Kidney epithelial cell (primary cell): Measurements from ENCODE around the gene SGSM1. TPM values are rescaled to one million over a fixed set of nuclear protein-coding genes. Genes with fewer than 3 reads are reported as not detected.

Source experiments
- DNase-seq: peaks from one replicate; pipeline ENCODE4 v3.0.0-alpha.2; 2010; ENCODE audit warnings: low read depth
- H3K27me3 ChIP-seq: 2 replicates; pipeline ENCODE4 v1.6.0; 2011; ENCODE audit warnings: low read length; ENCODE audit not compliant: control insufficient read depth, insufficient read depth
- H3K36me3 ChIP-seq: 2 replicates; pipeline ENCODE4 v1.5.1; 2011; ENCODE audit warnings: low read length; ENCODE audit not compliant: control insufficient read depth, insufficient read depth
- H3K4me3 ChIP-seq: 2 replicates; pipeline ENCODE4 v1.5.1; 2011; ENCODE audit warnings: low read depth, mild to moderate bottlenecking, control low read depth, low read length
- CTCF ChIP-seq: IDR thresholded peaks from 2 replicates; pipeline ENCODE4 v1.5.1; 2011; ENCODE audit warnings: mild to moderate bottlenecking, moderate library complexity, low read length, control low read depth, inconsistent platforms; ENCODE audit not compliant: insufficient read depth, poor library complexity, severe bottlenecking
- total RNA-seq: library from RNA; depleted of rRNA; stranded (reverse); fragments of >200 nt; gene quantifications from 2 replicates; pipeline ENCODE4 v1.2.3, GENCODE V29; 2015

Gene SGSM1
- total RNA-seq, 1 donor from 2014 or later: 0.25 TPM

- no peak for DNase-seq
- Histone ChIP-seq H3K36me3 (no peaks in the 10 kb centered on the region), H3K27me3 (no peaks in the 10 kb centered on the region), H3K4me3 (no peak overlapping the region)
- TF ChIP-seq CTCF: no peak
These were observed 29.5 kb upstream of the SGSM1 start for GRCh38 chr22:24776525-24776924.

- Histone ChIP-seq H3K4me3 (no peak overlapping the region), H3K36me3 (no peaks in the 10 kb centered on the region), H3K27me3 (no peaks in the 10 kb centered on the region)
- TF ChIP-seq CTCF: no peak
- DNase-seq: no peak
These were observed 16.5 kb upstream of the SGSM1 start for GRCh38 chr22:24789516-24789915.

- H3K4me3 ChIP-seq: no peak overlapping the region
- no peaks in the 10 kb centered on the region for H3K36me3 ChIP-seq
- TF ChIP-seq CTCF: no peak
- DNase-seq: no peak
- H3K27me3 ChIP-seq: no peaks in the 10 kb centered on the region
These were observed 14.6 kb upstream of the SGSM1 start for GRCh38 chr22:24791362-24791761.

GRCh38 chr22:24796056-24796455, 10.0 kb upstream of the SGSM1 start:
- Histone ChIP-seq H3K4me3 (no peak overlapping the region), H3K27me3 (no peaks in the 10 kb centered on the region), H3K36me3 (no peaks in the 10 kb centered on the region)
- no peak for DNase-seq
- no peak for TF ChIP-seq CTCF

- no peak for DNase-seq
- no peaks in the 10 kb centered on the region for H3K36me3 ChIP-seq
- H3K4me3 ChIP-seq: no peak overlapping the region
- TF ChIP-seq CTCF: no peak
- no peaks in the 10 kb centered on the region for H3K27me3 ChIP-seq
These were observed 9.2 kb upstream of the SGSM1 start for GRCh38 chr22:24796860-24797259.

GRCh38 chr22:24801901-24802465, 4.0 kb upstream of the SGSM1 start:
- Histone ChIP-seq H3K36me3 (no peaks in the 10 kb centered on the region), H3K4me3 (no peak overlapping the region), H3K27me3 (peaks cover 16% of the 10 kb centered on the region)
- TF ChIP-seq CTCF: no peak
- DNase-seq: no peak
